ENCODE results near the gene ZPR1.
"Not testable (repeated sequence)": the region's sequence is repeated elsewhere in the genome, so short reads cannot be mapped to it uniquely, and the experiment has no call there.

The ZPR1 gene

DNA sequence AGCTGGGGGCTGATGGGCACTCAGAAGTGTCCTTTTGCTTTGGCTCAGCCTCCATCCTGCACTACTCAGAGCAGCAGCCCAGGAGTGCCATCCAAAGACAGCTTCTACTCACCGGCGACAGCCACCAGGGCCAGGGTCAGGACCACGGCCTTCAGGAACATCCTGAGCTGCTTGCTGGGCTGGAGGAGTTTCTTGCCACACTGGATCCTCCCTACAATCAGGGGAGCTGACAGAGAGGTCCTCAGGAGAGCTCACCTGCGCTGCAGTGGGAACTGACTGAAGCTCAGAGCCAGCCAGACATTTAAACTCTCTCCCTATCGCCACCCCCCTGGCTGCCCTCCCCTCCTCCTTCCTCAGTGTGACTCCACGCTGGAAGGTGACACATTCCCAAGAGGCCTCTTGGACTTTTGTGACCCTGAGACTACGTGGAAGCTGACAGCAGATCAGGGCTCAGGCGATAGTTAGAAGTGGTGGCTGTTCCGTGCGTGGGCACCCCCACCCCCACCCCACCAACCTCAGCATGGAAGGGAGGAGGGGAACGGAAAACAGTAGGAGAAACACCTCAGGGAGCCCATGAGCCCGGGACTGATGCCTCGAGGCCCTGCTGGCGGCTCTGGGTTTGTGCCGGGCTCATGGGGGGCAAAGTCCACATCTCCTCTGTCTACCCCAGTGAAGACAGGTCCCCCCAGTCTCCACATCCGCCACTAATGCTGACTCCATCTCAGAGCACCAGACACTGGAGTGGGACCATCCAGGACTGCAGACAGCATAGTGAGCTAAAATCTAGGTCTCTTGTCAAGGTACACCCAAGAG, 35.4 kb upstream of the ZPR1 start, which contains the start of gene APOA4:
Gene APOA4, minus strand, starts transcription at position 274 of the 813 bp plus-strand sequence. Its CDS starts 113 bp downstream, at position 161.
- no peak for DNase-seq (ENCODE audit: low read depth in 2 of 2)

DNA sequence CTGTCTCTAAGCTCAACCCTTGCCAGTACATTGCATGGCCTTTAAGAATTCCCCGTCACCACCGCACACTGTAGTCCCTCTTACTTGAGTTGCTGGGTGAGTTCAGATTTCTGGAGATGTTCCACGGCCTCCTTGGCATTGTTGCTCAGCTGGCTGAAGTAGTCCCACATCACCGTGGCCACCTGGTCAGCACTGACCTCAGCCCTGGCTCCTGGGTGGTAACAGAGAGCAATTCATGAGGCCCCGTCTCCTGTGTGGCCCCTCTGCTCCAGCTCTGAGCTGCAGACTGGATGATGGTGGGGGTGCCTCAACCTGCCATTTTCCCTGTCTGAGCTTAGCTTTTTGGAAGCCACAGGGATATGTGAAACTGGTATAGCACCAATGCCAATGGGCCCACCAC, 34.8 kb upstream of the ZPR1 start:
- no peak for DNase-seq (ENCODE audit: low read depth in 2 of 2)

DNA sequence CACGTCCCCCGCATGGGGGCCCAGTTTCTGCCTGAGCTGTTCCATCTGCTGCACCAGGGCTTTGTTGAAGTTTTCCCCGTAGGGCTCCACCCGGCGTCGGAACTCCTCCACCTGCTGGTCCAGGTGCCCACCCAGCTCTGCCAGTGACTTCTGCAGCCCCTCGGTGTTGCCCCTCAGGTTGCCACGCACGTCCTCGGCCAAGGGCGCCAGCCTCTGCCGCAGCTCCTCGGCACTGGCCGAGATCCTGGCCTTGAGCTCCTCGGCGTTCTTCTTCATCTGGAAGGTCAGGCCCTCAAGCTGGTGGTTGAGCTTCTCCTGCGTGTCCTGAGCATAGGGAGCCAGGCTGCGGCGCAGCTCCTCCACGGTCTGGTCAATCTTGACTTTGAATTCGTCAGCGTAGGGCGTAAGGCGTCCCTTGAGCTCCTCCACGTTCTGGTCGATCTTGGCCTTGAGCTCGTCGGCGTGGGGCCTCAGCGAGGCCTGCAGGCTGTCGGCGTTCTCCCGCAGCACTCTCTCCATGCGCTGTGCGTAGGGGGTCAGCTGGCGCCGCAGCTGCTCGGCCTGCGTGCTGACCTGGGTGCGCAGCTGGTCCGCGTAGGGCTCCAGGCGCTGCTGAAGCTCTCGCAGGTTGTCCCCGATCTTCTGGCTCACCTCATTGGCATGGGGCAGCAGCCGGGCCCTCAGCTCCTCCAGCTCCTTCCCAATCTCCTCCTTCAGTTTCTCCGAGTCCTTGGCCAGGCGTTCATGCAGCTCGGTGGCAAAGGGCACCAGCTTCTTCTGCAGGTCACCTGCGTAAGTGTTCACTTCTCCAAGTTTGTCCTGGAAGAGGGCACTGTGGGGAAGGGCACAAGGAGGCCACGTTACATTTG, 33.5 kb upstream of the ZPR1 start:
- no peak for DNase-seq (ENCODE audit: low read depth in 2 of 2)

DNA sequence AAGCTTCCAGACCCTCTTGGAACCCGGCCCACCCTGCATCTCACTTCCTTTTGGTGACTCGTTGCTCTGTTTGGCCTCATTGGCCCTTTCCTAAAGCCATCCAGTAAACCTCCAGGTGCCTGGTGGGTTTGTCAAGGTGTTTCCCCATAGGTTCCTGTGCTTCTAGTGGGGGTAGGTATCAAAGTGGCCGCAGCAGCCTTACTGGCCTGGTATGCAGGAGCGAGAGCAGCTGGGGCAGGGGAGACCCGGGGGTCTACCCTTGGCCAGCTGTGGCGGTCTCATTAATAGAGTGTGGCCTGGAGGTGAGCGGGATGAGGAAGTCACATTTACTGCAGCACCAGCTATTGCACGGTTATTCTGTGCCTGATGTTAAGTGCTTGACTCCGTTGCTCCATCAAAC, 31.2 kb upstream of the ZPR1 start:
- no peak for DNase-seq (ENCODE audit: low read depth in 2 of 2)

DNA sequence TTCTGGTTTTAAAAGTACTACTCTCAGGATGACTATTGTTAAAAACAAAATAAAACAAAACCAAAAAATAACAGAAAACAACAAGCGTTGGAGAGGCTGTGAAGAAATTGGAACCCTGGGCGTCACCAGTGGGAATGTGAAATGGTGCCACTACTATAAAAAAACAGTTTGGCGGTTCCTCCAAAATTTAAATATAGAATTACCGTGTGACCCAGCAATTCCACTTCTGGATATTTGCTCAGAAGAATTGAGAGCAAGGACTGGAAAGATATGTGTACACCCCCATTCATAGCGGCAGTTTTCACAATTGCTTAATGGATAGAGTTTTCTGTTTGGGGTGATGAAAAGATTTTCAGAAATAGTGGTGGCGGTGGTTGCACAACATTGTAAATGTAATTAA, 26.7 kb upstream of the ZPR1 start:
- no peak for DNase-seq (ENCODE audit: low read depth in 2 of 2)

DNA sequence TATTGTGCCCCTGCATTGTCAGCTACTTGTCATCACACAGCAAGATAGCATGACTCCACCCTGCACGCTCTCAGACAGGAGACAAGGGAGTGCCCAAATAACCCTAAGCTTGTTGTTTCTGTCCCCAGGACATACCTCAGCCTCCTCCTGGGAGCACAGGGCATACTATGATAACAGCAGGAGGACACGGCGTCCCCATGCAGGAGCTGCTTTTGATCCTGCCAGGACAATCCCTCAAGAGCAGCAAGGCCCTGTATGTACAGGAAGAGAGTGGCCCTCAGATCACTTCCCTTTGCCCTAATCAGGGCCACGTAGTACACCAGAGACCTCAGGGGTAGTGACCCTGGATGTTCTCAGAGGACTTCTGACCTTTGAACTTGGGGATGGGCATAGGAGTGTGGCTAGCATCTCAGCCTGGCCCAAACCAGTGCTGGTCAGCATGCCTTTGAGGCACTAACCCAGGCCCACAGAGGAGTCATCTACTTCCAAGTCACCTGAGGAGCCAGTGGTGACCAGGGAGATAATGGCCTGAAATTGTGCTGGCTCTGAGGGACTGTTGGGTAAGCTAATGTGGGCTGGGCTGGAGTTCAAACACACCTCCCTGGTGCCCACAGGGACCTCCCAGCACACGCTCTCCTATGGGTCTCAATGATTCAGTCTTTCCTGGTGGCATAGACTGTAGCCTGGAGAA, 26.1 kb upstream of the ZPR1 start:
- no peak for DNase-seq (ENCODE audit: low read depth in 2 of 2)

DNA sequence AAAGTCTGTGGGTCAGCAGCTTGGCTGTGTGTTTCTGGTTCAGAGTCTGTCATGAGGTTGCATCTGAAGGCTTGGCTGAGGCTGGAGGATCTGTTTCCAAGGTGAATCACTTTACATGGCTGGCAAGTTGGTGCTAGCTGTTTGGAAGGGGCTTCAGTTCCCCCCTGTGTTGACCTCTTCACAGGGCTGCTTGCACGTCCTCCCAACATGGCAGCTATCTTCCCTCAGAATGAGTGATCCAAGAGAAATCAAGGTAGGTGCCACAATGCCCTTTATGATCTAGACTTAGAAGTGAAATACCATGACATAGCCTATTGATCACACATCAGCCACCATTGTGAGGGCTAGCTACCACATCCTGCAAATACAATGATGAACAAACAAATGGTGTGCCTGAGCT, 25.3 kb upstream of the ZPR1 start:
- DNase-seq (ENCODE audit: low read depth in 2 of 2) = no peak

DNA sequence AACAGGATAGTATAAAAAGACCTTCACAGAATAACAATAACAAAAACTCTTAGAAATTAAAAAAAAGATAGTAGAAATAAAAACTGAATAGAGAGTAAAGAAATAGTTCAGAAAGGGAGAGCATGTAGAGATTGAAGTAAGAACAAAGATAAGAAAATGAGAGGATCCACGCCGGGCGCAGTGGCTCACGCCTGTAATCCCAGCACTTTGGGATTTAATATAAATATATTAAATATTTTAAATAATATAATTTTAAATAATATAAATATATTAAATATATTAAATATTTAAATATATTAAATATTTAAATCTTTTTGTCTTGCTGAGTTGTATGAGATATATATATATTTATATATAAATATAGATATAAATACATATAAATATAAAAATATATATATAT, 24.3 kb upstream of the ZPR1 start:
- DNase-seq (ENCODE audit: low read depth in 2 of 2) = no peak

DNA sequence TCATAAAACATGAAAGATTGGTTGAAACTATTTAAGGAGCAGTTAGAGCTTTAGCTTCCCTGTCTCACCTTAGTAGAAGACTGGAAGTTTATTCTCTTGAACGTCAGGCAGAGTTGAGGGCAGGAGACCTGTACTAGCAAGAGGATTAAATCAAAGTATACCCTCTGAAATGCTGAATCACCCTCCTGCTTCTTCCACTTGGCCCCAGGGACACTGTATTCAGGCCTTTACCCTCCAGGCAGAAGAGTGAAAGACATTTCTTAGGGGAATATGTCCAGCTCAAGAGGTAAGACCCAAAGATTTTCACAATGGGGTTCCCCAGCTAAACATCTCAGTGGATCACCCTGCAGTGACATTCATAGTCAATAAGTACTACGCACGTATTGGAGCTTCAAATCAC, 23.4 kb upstream of the ZPR1 start:
- no peak for DNase-seq (ENCODE audit: low read depth in 2 of 2)

DNA sequence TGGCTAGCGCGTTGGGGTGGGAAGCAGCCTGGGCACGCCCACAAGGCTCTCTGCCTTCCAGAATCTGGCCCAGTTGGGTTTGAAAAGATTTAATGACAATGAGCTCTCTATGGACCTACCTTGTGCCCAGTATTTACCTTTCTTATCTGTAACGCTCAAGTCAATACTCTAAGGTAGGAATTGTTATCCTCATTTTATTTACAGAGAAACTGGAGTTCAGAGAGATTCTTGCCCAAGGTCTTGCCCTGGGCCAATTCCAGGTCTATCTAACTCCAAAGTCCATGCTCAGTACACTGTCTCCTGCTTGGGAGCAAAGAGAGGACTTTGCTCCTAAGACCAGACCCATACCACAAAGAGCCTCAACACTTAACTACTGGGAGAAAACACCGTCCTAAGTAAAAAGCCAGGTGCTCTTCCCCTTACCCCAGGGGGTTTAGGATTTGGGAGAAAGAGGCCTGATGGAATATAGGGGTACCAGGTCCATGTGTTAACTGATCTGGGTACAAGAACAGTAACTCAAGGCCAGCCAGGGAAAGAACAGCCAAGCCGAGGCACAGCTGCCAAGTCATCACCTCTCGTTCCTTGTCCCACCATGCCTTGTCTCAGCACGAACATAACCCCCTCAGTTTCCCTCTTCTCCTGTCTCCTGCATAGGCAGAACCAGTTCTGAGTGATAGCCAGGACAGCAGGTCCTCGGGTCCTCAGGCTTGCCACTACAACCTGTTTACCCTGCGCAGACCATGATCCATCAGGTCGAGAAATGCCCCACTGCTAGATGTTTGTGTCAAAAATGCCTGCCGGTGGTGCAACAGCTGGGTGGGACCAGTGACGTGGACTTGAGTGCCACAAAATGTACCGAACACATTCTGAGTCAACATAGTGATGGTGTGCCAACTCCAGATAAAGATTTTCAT, 20.7 kb upstream of the ZPR1 start:
- DNase-seq (ENCODE audit: low read depth in 2 of 2) = no peak

DNA sequence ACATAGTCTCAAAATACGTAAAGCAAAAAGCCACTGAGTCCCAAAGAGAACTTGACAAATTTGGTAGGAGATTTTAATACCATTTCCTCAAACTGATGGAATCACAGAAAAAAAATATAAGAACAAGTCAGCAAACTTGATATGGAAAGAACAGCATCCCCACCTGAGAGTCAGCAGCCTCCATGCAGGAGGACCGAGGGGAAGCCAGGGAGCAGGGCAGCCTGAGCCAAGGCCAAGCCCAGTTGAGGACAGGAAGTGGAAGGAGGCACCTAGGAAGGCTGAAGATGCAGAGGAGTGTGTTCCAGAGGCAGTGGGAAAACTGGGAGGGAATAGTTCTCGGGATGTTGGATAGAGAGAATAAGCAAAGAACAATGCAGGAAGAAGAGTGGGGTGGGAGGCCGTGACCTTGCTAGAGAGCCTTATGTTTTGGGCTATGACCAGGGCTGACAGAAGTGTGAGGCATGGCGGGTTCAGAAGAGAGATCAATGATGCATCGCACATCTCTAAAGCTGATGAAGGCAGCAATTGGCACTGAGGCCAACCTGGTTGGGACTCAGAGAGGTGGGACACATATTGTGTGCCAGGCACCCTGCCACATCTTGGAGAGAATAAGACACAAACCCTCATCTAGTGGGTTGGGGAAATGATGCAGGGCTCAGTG, 19.9 kb upstream of the ZPR1 start:
- no peak for DNase-seq (ENCODE audit: low read depth in 2 of 2)

DNA sequence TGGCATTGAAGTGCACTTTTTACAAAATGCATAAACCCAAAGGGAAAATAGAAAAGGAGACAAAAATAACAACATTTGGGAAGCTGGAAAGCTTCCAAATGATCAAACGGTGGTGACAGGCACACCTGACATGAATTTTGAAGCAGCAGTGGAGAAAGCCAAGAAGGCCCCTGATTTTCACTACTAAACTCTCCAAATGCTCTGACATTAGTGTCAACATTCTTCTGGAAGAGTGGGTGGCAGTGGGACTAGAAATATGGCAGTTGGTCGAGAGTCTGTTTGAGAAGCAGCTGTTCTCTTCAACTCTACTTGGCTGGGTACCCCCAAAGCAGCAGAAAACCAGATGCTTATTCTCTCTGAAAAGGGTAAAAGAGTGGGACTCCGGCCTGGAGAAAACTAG, 16.2 kb upstream of the ZPR1 start:
- DNase-seq (ENCODE audit: low read depth in 2 of 2) = no peak

DNA sequence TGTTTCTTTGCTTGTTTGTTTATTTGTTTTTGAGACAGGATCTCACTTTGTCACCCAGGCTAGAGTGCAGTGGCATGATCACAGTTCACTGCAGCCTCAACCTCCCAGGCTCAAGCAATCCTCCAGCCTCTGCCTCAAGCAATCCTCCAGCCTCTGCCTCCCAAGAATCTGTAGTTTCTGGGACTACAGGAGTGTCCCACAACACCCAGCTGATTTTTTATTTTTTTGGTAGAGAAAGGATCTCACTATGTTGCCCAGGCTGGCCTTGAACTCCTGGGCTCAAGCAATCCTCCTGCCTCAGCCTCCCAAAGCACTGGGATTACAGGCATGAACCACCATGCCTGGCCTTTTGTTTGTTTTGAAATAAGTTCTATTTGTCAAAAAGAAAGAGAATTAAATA, 13.8 kb upstream of the ZPR1 start:
- not testable (repeated sequence) for DNase-seq (ENCODE audit: low read depth in 2 of 2)

DNA sequence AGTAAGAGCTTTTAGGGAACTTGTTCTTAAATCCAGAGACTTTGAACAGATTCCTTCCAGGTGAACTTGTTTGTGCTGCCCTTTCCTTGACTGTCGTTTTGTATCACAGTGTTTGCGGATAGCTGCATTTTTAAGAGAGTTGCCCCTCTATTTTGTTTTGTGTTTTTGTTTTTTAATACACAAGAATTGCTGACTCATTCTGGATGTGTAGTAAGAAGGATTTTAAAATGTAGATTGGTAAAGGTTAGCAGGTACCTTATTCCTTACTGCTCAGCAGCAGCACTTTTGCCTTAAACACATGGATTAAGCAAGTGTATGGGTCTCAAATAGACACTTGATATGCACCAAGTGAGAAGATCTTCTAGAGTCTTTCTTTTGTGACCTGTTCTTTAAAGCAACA, 12.8 kb upstream of the ZPR1 start:
- DNase-seq (ENCODE audit: low read depth in 2 of 2) = no peak

DNA sequence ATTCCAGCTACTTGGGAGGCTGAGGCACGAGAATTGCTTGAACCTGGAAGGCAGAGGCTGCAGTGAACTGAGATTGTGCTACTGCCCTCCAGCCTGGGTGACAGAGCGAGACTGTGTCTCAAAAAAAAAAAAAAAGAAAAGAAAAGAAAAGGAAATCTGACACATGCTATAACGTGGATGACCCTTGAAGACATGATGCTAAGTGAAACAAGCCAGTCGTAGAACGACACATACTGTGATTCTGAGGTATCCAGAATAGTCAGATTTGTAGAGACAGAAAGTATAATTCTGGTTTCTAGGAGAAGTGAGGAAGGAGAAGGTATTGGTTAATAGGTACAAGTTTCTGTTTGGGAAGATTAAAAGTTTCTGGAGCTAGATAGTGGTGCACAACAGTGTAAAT, 10.5 kb upstream of the ZPR1 start:
- no peak for DNase-seq (ENCODE audit: low read depth in 2 of 2)

DNA sequence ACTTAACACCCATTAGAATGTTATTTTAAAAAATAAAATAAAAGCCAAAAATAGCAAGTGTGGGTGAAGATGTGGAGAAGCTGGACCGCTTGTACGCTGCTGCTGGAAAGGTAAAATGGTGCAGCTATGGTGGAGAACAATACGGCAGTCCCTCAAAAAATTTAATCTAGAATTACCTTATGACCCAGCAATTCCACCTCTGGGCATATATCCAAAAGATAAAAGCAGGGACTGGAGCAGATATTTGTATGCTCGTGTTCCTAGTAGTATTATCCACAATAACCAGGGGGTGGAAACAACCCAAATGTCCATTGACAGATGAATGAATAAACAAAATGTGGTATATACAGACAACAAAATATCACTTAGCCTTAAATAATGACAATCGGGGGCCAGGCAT, 10.0 kb upstream of the ZPR1 start:
- DNase-seq (ENCODE audit: low read depth in 2 of 2) = no peak

DNA sequence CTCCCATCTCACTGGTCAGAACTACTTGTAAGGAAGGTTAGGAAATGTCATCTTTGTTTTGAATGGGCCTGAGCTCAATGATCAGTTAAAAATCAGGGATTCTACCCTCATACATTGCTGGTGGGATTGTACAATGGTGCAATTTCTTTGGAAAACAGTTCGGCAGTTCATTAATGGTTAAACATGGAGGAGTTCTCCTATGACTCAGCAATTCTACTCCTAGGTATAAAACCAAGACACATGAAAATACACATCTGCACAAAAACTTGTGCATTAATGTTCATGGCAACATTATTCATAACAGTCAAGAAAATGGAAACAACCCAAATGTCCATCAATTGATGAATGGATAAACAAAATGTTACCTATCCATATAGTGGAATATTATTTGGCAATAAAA, 8.7 kb upstream of the ZPR1 start:
- no peak for DNase-seq (ENCODE audit: low read depth in 2 of 2)

DNA sequence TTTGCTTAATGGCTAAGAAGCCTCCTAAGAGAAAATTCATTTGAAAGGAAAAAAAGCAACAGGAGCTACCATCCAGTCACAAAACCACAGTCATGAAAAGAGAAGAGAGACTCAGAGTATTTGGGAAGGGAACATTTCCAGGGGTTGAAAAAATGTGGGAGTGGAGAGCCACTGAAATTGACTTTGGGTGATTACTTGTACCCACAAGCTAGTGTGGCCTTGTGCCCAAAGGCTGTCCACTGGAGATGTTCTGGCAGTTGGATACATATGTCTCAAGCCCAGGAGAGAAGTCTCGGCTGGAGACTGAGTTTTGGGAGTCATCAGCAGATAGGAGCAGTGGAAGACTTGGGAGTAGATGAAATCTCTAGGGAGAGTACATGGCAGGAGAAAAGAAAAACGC, 7.0 kb upstream of the ZPR1 start:
- DNase-seq (ENCODE audit: low read depth in 2 of 2) = no peak

DNA sequence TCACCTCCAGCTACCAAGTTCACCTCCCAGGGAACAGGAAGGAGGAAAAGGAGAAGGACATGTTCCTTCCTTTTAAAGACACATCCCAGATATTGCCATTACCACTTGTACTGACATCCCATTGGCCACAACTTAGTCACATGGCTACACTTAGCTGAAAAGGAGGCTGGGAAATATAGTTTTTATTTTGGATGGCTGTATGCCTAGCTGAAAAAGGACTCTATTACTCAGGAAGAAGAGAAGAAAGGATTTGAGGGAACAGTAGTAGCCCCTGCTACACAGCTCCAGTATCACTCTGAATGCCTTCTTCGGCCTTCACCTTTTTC, 5.9 kb upstream of the ZPR1 start:
- no peak for DNase-seq (ENCODE audit: low read depth in 2 of 2)

DNA sequence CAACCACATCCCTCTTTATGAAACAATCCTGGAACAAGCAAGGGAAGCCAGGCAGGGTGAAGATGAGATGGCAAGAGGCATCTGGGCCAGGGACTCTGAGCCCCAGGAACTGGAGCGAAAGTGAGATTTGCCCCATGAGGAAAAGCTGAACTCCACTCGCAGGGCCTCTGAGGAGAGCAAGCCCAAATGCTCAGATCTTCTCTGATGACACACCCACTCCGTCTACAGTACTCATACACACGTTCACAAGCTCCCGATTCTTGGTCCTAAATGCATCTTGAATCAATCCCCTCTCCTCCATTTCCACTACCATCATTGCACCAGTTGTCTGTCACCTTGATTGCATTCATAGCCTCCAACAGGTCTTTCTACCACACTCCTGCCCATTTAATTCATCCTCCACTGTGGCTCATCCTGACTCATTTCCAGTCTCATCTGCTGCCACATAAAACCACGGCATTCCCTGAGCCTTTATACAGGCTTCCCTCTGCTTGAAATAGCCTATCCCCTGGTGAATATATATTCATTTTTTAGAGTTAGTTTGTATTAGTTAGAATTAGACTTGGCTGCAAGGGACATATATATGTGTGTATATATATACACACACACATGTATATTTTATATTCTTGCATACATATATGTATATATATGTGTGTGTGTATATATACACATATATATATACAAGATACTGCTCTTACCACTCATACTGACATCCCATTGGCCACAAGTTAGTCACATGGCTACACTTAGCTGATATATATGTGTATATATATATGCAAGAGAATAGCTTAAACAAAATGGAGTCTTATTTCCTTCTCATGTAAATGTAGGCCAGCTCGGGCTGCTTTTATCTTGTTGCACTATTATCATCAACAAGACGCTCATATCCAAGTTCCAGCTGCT, 5.3 kb upstream of the ZPR1 start:
- DNase-seq (ENCODE audit: low read depth in 2 of 2) = no peak

Measured in stimulated activated CD4-positive, alpha-beta T cell treated with anti-CD3 and anti-CD28 coated beads, Interleukin-12 subunit alpha, Interleukin-12 subunit beta, amount 100 ng/mL, for 24 hours (primary cell).